Measurements from ENCODE around the gene MTHFSD.
"Not testable (repeated sequence)": the region's sequence is repeated elsewhere in the genome, so short reads cannot be mapped to it uniquely, and the experiment has no call there.

MTHFSD gene

GRCh38 chr16:86554917-86555703, at the start of gene MTHFSD:
Gene MTHFSD (minus strand): TSS chr16:86555235. CDS start chr16:86555184, 51 bp downstream.
- DNase-seq, result peak; percentile 55 to 98 (median 86)

- DNase-seq, result no peak
Measured at GRCh38 chr16:86604436-86605193, 49.6 kb upstream of the MTHFSD start.

- no peak for DNase-seq
Measured at GRCh38 chr16:86602521-86602920, 47.5 kb upstream of the MTHFSD start.

- no peak for DNase-seq
Measured at GRCh38 chr16:86601356-86601755, 46.3 kb upstream of the MTHFSD start.

- no peak for DNase-seq
Measured at GRCh38 chr16:86598607-86599565, 43.9 kb upstream of the MTHFSD start.

- no peak for DNase-seq
Measured at GRCh38 chr16:86597880-86598606, 43.0 kb upstream of the MTHFSD start.

GRCh38 chr16:86597126-86597879, 42.3 kb upstream of the MTHFSD start:
- DNase-seq, result no peak

- DNase-seq, result no peak
Measured at GRCh38 chr16:86595983-86596605, 41.1 kb upstream of the MTHFSD start.

GRCh38 chr16:86594721-86595120, 39.7 kb upstream of the MTHFSD start:
- DNase-seq, result no peak

- DNase-seq, result no peak
Measured at GRCh38 chr16:86593913-86594620, 39.0 kb upstream of the MTHFSD start.

GRCh38 chr16:86591270-86591669, 36.2 kb upstream of the MTHFSD start:
- DNase-seq, result no peak

GRCh38 chr16:86590501-86591144, 35.6 kb upstream of the MTHFSD start:
- no peak for DNase-seq

GRCh38 chr16:86587955-86588354, 32.9 kb upstream of the MTHFSD start:
- DNase-seq, result not testable (repeated sequence)

GRCh38 chr16:86587487-86587886, 32.5 kb upstream of the MTHFSD start:
- DNase-seq, result no peak

GRCh38 chr16:86585821-86586611, 31.0 kb upstream of the MTHFSD start:
- DNase-seq, result no peak

GRCh38 chr16:86584726-86585721, 30.0 kb upstream of the MTHFSD start:
- no peak for DNase-seq
